Nephron (organoid): Measurements from ENCODE around the gene ZMIZ1.
A peak's percentile ranks its signal among the peaks of the same experiment; 100 is the strongest.

Source experiments
- H3K27ac Mint-ChIP-seq, 3 experiments: 2 replicates each; pipeline ENCODE4 v1.8.0; 2020; ENCODE audit warnings: mixed read lengths in 3 of 3, mild to moderate bottlenecking in 2 of 3, moderate library complexity in 1 of 3
- H3K27me3 Mint-ChIP-seq: 2 replicates; pipeline ENCODE4 v1.8.0; 2021; ENCODE audit warnings: low read depth, mild to moderate bottlenecking, moderate library complexity, mixed read lengths
- H3K36me3 Mint-ChIP-seq: 2 replicates; pipeline ENCODE4 v1.8.0; 2020; ENCODE audit warnings: low read depth, mixed read lengths
- H3K4me1 Mint-ChIP-seq: 2 replicates; pipeline ENCODE4 v1.8.0; 2020; ENCODE audit warnings: mixed read lengths
- H3K4me3 Mint-ChIP-seq, 3 experiments: 2 replicates each; pipeline ENCODE4 v1.8.0; 2020; ENCODE audit warnings: mild to moderate bottlenecking in 3 of 3, mixed read lengths in 3 of 3, moderate library complexity in 2 of 3
- H3K9me3 Mint-ChIP-seq: 2 replicates; pipeline ENCODE4 v1.8.0; 2020; ENCODE audit warnings: mixed read lengths
- CTCF ChIP-seq, 3 experiments: fragments of 200-600 bp; sonication (generic); IDR thresholded peaks; one replicate each; pipeline ENCODE4 v1.5.0; 2021; ENCODE audit warnings: antibody characterized with exemption in 3 of 3; ENCODE audit not compliant: unreplicated experiment in 3 of 3

ZMIZ1 gene

GRCh38 chr10:79221110-79222051 lies 152.6 kb downstream of the ZMIZ1 start:
- H3K4me1 Mint-ChIP-seq, result peaks cover 61% of the 10 kb centered on the region
- H3K27me3 Mint-ChIP-seq, result peaks cover 3% of the 10 kb centered on the region
- peaks cover 52% of the 10 kb centered on the region for H3K36me3 Mint-ChIP-seq

GRCh38 chr10:79222186-79222585 lies 153.4 kb downstream of the ZMIZ1 start:
- no peak for TF ChIP-seq CTCF (IDR thresholded peaks at IDR 0.05; ENCODE audit: unreplicated experiment in 3 of 3)
- Mint-ChIP-seq H3K9me3 (no peaks in the 10 kb centered on the region), H3K4me3 (no peak overlapping the region), H3K36me3 (peaks cover 50% of the 10 kb centered on the region), H3K4me1 (peaks cover 61% of the 10 kb centered on the region), H3K27me3 (peaks cover 4% of the 10 kb centered on the region), H3K27ac (peak overlapping the region; percentile 97 to 98 (median 98))

More at GRCh38 chr10:79221110-79222051, 152.6 kb downstream of the ZMIZ1 start:
- Mint-ChIP-seq H3K9me3 (no peaks in the 10 kb centered on the region), H3K27ac (peak overlapping the region; percentile 97 to 98 (median 98)), H3K4me3 (peak overlapping the region; percentile 26 to 55 (median 43))
- TF ChIP-seq CTCF (IDR thresholded peaks at IDR 0.05; ENCODE audit: unreplicated experiment in 3 of 3), result no peak

GRCh38 chr10:79223091-79224048 lies 154.6 kb downstream of the ZMIZ1 start:
- H3K27ac Mint-ChIP-seq, result peak overlapping the region; percentile 97 to 98 (median 98)
- peaks cover 4% of the 10 kb centered on the region for H3K27me3 Mint-ChIP-seq
- peaks cover 64% of the 10 kb centered on the region for H3K4me1 Mint-ChIP-seq
- H3K4me3 Mint-ChIP-seq, result peak overlapping the region; percentile 1 to 37 (median 7)
- peaks cover 42% of the 10 kb centered on the region for H3K36me3 Mint-ChIP-seq
- no peak for TF ChIP-seq CTCF (IDR thresholded peaks at IDR 0.05; ENCODE audit: unreplicated experiment in 3 of 3)
- H3K9me3 Mint-ChIP-seq, result no peaks in the 10 kb centered on the region

GRCh38 chr10:79224263-79224949 lies 155.6 kb downstream of the ZMIZ1 start:
- no peak for TF ChIP-seq CTCF (IDR thresholded peaks at IDR 0.05; ENCODE audit: unreplicated experiment in 3 of 3)
- Mint-ChIP-seq H3K27me3 (peaks cover 4% of the 10 kb centered on the region), H3K9me3 (no peaks in the 10 kb centered on the region), H3K36me3 (peaks cover 33% of the 10 kb centered on the region), H3K27ac (peak overlapping the region; percentile 97 to 98 (median 98)), H3K4me1 (peaks cover 63% of the 10 kb centered on the region), H3K4me3 (no peak overlapping the region)

- H3K9me3 Mint-ChIP-seq, result no peaks in the 10 kb centered on the region
- peaks cover 68% of the 10 kb centered on the region for H3K4me1 Mint-ChIP-seq
- peak overlapping the region in 2 of 3 experiments; percentile 35 to 97 for H3K27ac Mint-ChIP-seq
- H3K4me3 Mint-ChIP-seq, result no peak overlapping the region
- peaks cover 30% of the 10 kb centered on the region for H3K36me3 Mint-ChIP-seq
- no peak for TF ChIP-seq CTCF (IDR thresholded peaks at IDR 0.05; ENCODE audit: unreplicated experiment in 3 of 3)
- H3K27me3 Mint-ChIP-seq, result peaks cover 4% of the 10 kb centered on the region
Measured at GRCh38 chr10:79224992-79225391, 156.2 kb downstream of the ZMIZ1 start.
